ENCODE results near the gene NOS3.

NOS3 gene

DNA sequence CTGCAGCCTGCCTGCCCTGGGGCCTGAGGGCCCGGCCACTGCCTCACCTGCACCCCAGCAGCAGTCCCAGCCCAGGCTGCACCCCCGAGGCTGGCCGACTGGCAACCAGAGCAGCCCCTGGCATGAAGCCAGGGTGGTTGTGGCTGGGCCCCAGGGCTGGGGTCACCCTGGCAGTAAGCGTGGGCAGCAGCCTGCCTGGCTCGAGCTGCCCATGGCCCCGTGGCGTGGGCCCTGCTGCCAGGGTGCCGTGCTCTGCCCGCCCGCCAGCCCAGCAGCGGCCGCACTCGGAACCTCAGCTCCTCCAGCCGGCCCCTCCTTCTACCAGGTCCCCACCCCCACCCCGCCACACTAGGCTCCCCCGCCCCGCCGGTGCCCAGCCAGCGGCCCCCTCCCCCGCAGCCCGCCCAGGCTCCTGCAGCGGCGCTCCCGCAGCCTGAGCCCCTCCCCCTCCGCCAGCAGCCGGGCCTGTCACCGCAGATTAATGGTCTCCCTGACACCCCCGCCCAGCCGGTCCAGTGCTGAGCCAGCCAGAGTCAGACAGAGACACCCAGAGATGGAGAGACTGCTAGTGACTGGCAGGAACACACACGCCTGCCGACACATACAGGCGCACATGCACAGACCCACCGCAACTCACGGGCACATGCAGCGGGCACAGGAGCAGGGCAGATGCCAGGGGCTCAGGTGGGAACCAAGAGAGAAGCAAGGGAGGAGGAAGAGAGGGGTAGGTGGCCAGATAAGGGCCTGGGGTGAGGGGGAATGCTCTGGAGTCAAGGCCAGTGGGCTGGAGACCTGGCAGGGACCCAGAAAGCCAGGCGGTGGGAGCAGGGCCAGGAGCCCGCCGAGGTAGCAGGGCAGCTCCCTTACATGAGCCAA, 35.1 kb upstream of the NOS3 start:
- TF ChIP-seq FOXP2 (optimal IDR thresholded peaks at IDR 0.05; ENCODE audit: borderline replicate concordance, extremely low read depth, extremely low read length, insufficient read depth) (no peak), SIN3A (IDR thresholded peaks at IDR 0.05; ENCODE audit: borderline replicate concordance, insufficient read depth, low read length) (no peak), POLR2AphosphoS5 (IDR thresholded peaks at IDR 0.05; ENCODE audit: low read depth, low read length) (no peak), TAF1 (IDR thresholded peaks at IDR 0.05; ENCODE audit: borderline replicate concordance, insufficient read depth, low read length) (no peak)
- TF ChIP-seq, protein P1, sequence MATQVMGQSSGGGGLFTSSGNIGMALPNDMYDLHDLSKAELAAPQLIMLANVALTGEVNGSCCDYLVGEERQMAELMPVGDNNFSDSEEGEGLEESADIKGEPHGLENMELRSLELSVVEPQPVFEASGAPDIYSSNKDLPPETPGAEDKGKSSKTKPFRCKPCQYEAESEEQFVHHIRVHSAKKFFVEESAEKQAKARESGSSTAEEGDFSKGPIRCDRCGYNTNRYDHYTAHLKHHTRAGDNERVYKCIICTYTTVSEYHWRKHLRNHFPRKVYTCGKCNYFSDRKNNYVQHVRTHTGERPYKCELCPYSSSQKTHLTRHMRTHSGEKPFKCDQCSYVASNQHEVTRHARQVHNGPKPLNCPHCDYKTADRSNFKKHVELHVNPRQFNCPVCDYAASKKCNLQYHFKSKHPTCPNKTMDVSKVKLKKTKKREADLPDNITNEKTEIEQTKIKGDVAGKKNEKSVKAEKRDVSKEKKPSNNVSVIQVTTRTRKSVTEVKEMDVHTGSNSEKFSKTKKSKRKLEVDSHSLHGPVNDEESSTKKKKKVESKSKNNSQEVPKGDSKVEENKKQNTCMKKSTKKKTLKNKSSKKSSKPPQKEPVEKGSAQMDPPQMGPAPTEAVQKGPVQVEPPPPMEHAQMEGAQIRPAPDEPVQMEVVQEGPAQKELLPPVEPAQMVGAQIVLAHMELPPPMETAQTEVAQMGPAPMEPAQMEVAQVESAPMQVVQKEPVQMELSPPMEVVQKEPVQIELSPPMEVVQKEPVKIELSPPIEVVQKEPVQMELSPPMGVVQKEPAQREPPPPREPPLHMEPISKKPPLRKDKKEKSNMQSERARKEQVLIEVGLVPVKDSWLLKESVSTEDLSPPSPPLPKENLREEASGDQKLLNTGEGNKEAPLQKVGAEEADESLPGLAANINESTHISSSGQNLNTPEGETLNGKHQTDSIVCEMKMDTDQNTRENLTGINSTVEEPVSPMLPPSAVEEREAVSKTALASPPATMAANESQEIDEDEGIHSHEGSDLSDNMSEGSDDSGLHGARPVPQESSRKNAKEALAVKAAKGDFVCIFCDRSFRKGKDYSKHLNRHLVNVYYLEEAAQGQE (IDR thresholded peaks at IDR 0.05; ENCODE audit: insufficient read depth in 1 of 2, low read depth in 2 of 2, low read length in 2 of 2) = no peak

- TF ChIP-seq POLR2AphosphoS5 (IDR thresholded peaks at IDR 0.05; ENCODE audit: low read depth, low read length) (no peak), TAF1 (IDR thresholded peaks at IDR 0.05; ENCODE audit: borderline replicate concordance, insufficient read depth, low read length) (no peak), SIN3A (IDR thresholded peaks at IDR 0.05; ENCODE audit: borderline replicate concordance, insufficient read depth, low read length) (no peak)
Observed at GRCh38 chr7:150956395-150957132, 34.3 kb upstream of the NOS3 start.

DNA sequence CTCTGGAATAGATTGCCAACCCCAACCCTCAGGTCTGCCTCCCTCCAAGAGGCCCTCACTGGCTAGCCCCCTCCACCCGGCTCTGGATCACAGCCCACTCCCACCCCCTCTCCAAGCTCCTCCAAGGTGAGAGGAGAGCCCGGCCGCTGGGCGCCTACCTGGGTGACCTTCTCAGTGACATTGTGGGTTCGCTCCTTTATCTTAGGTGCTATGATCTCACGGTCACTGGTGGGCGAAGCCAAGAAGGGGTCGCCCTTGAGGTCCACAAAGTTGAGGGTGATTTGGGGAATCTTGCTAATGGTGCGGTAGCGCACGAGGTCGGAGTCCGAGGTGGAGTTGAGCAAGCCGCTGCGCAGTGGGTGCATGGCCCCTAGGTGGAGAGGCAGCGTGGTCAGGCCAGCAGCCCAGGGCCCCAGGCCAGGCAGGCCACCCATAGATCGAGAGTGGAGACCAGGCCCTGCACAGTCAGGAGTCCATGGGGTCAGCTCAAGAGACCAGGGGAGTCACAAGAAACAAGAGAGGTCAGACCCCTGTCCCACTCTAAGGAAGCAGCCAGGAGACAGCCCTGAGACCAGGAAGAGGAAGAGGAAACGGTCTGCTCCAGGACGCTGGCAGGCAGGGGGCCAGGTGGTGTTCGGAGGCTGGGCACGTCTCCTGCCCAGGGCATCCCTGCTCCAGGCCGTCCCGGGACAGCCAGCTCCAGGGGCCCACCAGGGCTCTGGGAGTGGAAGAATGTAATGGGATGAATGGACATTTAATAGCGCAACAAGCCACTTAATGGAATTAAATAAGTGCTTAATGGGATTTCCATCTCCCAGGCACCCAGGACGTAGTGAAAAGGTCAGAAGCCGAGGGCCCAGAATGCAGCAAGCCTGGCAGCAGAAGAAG, 33.4 kb upstream of the NOS3 start:
- TF ChIP-seq, protein P1 (IDR thresholded peaks at IDR 0.05; ENCODE audit: insufficient read depth in 1 of 2, low read depth in 2 of 2, low read length in 2 of 2) = no peak
- TF ChIP-seq SIN3A (IDR thresholded peaks at IDR 0.05; ENCODE audit: borderline replicate concordance, insufficient read depth, low read length) (no peak), TAF1 (IDR thresholded peaks at IDR 0.05; ENCODE audit: borderline replicate concordance, insufficient read depth, low read length) (no peak), FOXP2 (optimal IDR thresholded peaks at IDR 0.05; ENCODE audit: borderline replicate concordance, extremely low read depth, extremely low read length, insufficient read depth) (no peak), POLR2AphosphoS5 (IDR thresholded peaks at IDR 0.05; ENCODE audit: low read depth, low read length) (no peak)

- TF ChIP-seq TAF1 (IDR thresholded peaks at IDR 0.05; ENCODE audit: borderline replicate concordance, insufficient read depth, low read length) (no peak), POLR2AphosphoS5 (IDR thresholded peaks at IDR 0.05; ENCODE audit: low read depth, low read length) (no peak), SIN3A (IDR thresholded peaks at IDR 0.05; ENCODE audit: borderline replicate concordance, insufficient read depth, low read length) (no peak), FOXP2 (optimal IDR thresholded peaks at IDR 0.05; ENCODE audit: borderline replicate concordance, extremely low read depth, extremely low read length, insufficient read depth) (no peak)
- TF ChIP-seq, protein P1 (IDR thresholded peaks at IDR 0.05; ENCODE audit: insufficient read depth in 1 of 2, low read depth in 2 of 2, low read length in 2 of 2) = no peak
Observed at GRCh38 chr7:150958062-150958552, 32.7 kb upstream of the NOS3 start.

DNA sequence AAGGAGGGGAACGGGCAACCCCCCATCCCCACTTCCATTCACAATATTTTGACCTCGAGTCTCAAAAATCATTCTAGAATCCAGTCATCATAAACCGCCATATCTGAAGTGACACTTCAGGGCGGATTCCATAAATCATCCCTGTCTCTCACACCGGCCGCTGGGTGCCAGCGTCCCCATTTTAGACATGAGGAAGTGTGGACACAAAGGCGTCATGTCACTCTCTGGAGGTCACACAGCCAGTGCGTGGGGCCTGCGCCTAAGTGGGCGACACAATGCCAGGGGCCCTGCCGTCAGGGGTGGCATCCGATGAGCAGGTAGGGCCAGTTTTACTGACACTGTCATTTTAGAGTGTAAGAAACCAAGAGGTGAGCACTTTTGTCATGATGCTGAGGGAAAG, 32.2 kb upstream of the NOS3 start:
- TF ChIP-seq TAF1 (IDR thresholded peaks at IDR 0.05; ENCODE audit: borderline replicate concordance, insufficient read depth, low read length) = no peak
- no peak for TF ChIP-seq SIN3A (IDR thresholded peaks at IDR 0.05; ENCODE audit: borderline replicate concordance, insufficient read depth, low read length)
- no peak for TF ChIP-seq FOXP2 (optimal IDR thresholded peaks at IDR 0.05; ENCODE audit: borderline replicate concordance, extremely low read depth, extremely low read length, insufficient read depth)
- no peak for TF ChIP-seq POLR2AphosphoS5 (IDR thresholded peaks at IDR 0.05; ENCODE audit: low read depth, low read length)
- TF ChIP-seq, protein P1 (IDR thresholded peaks at IDR 0.05; ENCODE audit: insufficient read depth in 1 of 2, low read depth in 2 of 2, low read length in 2 of 2) = no peak

Data from PFSK-1 (cell line).